Gastrocnemius medialis (tissue), 4 donors: ENCODE results near the gene ABCC8. TPM values are rescaled to one million over a fixed set of nuclear protein-coding genes. Genes with fewer than 3 reads are reported as not detected.
A peak's percentile ranks its signal among the peaks of the same experiment; 100 is the strongest.

Experiments
- ATAC-seq, 2 donors: fragments of 150-250 bp; one replicate each; pipeline ENCODE4 v1.9.1; 2016
- DNase-seq, 2 donors: peaks; one replicate each; pipeline ENCODE4 v3.0.0-alpha.2; 2019
- H3K27ac ChIP-seq, 4 donors: fragments of 200-600 bp; sonication (generic); 1 replicate in 1 of 4; 2 replicates in 3 of 4; pipeline ENCODE4 v1.5.1; 2016 to 2018; ENCODE audit warnings: mild to moderate bottlenecking in 2 of 4, moderate library complexity in 1 of 4
- H3K27me3 ChIP-seq, 3 donors: fragments of 200-600 bp; sonication (generic) in 2 of 3; 1 replicate in 1 of 3; 2 replicates in 2 of 3; pipeline versions ENCODE4 v1.5.1 to v1.6.0; 2016 to 2019; ENCODE audit warnings: mild to moderate bottlenecking in 1 of 3, moderate library complexity in 1 of 3
- H3K36me3 ChIP-seq, 2 donors: fragments of 200-600 bp; sonication (generic) in 1 of 2; one replicate each; pipeline ENCODE4 v1.5.1; 2017 to 2018
- H3K4me1 ChIP-seq, 2 donors: fragments of 200-600 bp; sonication (generic) in 1 of 2; one replicate each; pipeline ENCODE4 v1.5.1; 2016 to 2017; ENCODE audit warnings: mild to moderate bottlenecking in 2 of 2
- H3K4me3 ChIP-seq, 4 donors: fragments of 200-600 bp; sonication (generic) in 3 of 4; 1 replicate in 1 of 4; 2 replicates in 3 of 4; pipeline ENCODE4 v1.5.1; 2016 to 2019; ENCODE audit warnings: mild to moderate bottlenecking in 2 of 4
- H3K9me3 ChIP-seq, 3 donors: fragments of 200-600 bp; sonication (generic) in 2 of 3; 1 replicate in 1 of 3; 2 replicates in 2 of 3; pipeline ENCODE4 v1.5.1; 2016 to 2019
- POLR2A ChIP-seq, 2 donors: fragments of 450-650 bp; IDR thresholded peaks; one replicate each; pipeline ENCODE4 v1.6.1; 2017; ENCODE audit warnings: antibody characterized with exemption in 2 of 2, mild to moderate bottlenecking in 2 of 2, moderate library complexity in 2 of 2
- in situ Hi-C, 4 donors: fragments of 200-750 bp; cut with MboI; loops; one replicate each; pipeline versions ENCODE4 v1.15.0 to v1.8.0; 2017; ENCODE audit warnings: low sequenced_read_pairs in 4 of 4
- intact Hi-C: fragments of 100-400 bp; cut with DNase I; formaldehyde crosslinking; loops from one replicate; pipeline ENCODE4 v1.15.1; 2023; ENCODE audit warnings: low total_unique reads
- total RNA-seq, 4 donors: library from RNA; depleted of rRNA; stranded (reverse); fragments of >200 nt; gene quantifications; one replicate each; pipeline versions ENCODE4 v1.1.0 to v1.2.3, GENCODE V29; 2016
- TF ChIP-seq, protein P1 (sequence below), 5 experiments: fragments of 450-650 bp in 3 of 5; fragments of 200-600 bp in 2 of 5; sonication (generic) in 2 of 5; IDR thresholded peaks in 4 of 5; conservative IDR thresholded peaks in 1 of 5; 1 replicate in 4 of 5; 2 replicates in 1 of 5; pipeline ENCODE4 v1.5.1; 2016 to 2019; ENCODE audit warnings: antibody characterized with exemption in 5 of 5, mild to moderate bottlenecking in 3 of 5, moderate library complexity in 3 of 5

The ABCC8 gene
- total RNA-seq, 4 donors from 2014 or later: 0.33 to 4.0 (median 1.1) TPM

DNA sequence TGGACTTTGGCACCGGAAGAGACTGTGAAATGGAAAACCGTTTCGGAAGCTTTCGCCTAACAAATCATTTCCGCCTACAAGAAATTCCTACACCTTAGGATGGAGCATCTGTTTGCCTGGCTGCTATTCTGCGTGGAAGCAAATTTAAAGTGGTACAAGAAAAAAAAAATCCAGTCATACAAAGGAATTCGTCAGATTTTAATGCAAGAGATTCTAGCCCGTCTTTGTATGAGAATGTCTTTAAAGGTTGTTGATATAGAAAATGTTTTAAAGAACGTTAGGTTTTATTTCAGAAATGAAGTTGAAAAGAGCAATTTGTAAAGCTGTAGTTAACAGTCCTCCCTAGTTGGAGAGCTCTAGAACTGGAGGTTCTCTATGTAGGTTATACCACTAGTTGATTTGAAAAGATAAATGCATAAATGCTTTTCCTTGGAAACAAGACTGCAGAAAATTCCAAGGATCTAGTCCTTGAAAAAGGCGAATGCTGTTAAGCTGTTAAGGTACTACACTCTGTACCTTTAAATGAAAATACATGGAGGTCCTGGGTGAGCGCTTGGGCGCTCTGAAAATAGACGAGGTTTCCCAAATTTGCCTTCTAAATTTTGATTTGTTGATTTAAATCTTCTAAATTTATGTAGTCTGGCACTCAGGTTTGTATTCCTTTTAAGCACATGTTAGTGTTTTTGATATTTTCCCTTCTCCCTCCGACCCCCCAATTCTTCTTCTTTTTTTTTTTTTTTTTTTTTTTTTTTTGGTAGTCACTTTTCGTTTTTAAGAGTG, 122.6 kb downstream of the ABCC8 start:
- intact Hi-C loops: loop anchor here (1.0 to 10.0 kb wide), 5 partner anchors 30 to 277 kb away; partner anchors contain the start of genes NUCB2, PIK3C2A and RPS13
- Histone ChIP-seq H3K27me3 (peaks cover 16 to 27% (median 25%) of the 10 kb centered on the region in 3 donors), H3K4me1 (peaks cover 17 to 24% of the 10 kb centered on the region in 2 donors), H3K9me3 (no peaks in the 10 kb centered on the region), H3K27ac (peak overlapping the region; percentile 39 to 68 (median 50)), H3K4me3 (peak overlapping the region; percentile 52 to 65 (median 60)), H3K36me3 (no peaks in the 10 kb centered on the region)
- DNase-seq (no peak), ATAC-seq (peak in 1 of 2 donors; percentile 3)
- in situ Hi-C loops: no loop called here
- TF ChIP-seq, protein P1, sequence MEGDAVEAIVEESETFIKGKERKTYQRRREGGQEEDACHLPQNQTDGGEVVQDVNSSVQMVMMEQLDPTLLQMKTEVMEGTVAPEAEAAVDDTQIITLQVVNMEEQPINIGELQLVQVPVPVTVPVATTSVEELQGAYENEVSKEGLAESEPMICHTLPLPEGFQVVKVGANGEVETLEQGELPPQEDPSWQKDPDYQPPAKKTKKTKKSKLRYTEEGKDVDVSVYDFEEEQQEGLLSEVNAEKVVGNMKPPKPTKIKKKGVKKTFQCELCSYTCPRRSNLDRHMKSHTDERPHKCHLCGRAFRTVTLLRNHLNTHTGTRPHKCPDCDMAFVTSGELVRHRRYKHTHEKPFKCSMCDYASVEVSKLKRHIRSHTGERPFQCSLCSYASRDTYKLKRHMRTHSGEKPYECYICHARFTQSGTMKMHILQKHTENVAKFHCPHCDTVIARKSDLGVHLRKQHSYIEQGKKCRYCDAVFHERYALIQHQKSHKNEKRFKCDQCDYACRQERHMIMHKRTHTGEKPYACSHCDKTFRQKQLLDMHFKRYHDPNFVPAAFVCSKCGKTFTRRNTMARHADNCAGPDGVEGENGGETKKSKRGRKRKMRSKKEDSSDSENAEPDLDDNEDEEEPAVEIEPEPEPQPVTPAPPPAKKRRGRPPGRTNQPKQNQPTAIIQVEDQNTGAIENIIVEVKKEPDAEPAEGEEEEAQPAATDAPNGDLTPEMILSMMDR (IDR thresholded peaks at IDR 0.05 in 4 of 5, conservative IDR thresholded peaks at IDR 0.05 in 1 of 5): no peak
- TF ChIP-seq POLR2A (IDR thresholded peaks at IDR 0.05): no peak

DNA sequence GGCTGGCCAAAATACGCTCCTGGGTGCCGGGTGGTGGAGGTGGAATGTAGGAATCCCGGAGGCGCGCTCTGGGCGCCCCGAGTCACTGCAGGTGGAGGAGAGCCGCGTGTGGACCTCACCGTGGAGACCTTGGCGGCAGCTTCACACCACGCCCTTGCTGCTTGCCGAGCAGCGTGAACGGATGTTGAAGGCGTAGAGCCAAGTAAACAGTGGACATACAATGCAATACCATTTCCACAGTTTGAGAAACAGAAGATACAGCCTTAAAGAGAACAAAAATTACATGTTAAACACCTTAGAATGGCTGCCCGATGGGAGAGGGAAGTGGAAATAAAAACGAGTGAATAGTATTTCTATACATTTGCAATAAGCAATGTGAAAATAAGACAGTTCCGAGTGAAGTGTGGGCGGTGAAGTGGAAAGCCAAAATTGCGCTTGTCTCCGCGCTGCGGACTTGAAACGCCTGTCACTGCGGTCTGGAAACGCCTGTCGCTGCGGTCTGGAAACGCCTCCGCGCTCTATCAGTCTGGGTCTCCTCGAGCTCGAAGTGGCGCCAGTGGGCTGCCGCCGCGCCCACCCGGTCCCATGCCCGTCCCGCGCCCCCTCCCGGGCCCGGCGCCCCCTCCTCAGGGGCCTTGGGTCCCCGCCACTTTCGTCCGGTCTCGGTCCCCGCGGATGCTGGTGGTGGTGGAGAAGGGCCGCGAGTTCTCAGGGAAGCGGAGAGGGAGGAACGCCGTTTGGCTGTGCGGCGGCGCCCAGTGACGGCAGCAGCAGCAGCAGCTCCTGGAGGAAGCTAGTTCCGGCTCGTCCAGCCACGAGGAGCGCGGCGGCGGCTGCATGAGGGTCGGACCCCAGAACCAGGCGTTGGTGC, 123.5 kb downstream of the ABCC8 start:
- H3K27me3 ChIP-seq: peaks cover 16 to 27% (median 25%) of the 10 kb centered on the region in 3 donors
- peaks cover 17 to 24% of the 10 kb centered on the region in 2 donors for H3K4me1 ChIP-seq
- H3K9me3 ChIP-seq: no peaks in the 10 kb centered on the region
- DNase-seq (peak in 1 of 2 donors; percentile 36), ATAC-seq (peak; percentile 34 to 60)
- H3K4me3 ChIP-seq: peak overlapping the region; percentile 52 to 65 (median 60)
- in situ Hi-C loops: no loop called here
- H3K36me3 ChIP-seq: no peaks in the 10 kb centered on the region
- intact Hi-C loops: loop anchor here (2.0 to 10.0 kb wide), 3 partner anchors 76 to 276 kb away; partner anchors contain the start of genes NUCB2, PIK3C2A and RPS13
- peak overlapping the region; percentile 39 to 68 (median 50) for H3K27ac ChIP-seq
- TF ChIP-seq POLR2A (IDR thresholded peaks at IDR 0.05): no peak
- TF ChIP-seq, protein P1 (IDR thresholded peaks at IDR 0.05 in 4 of 5, conservative IDR thresholded peaks at IDR 0.05 in 1 of 5): no peak

DNA sequence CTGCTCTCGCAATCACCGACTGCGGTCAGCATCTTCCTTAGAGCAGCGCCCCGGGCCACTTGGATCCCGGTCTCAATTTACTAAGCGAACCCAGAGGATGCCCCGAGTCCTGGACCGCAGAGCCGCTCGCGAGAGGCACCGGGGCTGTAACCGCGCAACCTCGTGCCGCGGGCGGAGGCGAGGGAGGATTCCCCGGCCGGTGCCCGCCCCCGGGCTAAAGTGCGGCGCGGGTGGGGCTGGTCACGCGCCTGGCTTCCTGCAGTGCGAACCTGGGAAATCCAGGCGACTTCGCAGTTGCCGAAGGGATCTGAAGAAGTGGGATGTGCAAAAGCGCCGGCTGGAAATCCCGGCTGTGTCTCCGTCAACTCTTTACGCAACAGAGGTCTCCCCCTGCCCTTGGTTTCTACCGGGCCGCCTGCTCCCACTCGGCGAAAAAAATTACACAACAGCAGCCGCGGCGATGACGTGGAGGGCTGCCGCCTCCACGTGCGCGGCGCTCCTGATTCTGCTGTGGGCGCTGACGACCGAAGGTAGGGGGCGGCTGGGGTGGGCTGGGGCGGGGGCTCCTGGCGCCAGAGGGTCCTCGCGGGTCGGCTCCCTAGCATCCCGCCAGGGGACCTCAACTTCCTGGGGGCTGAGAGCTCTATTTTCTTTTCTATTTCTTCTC, 125.0 kb downstream of the ABCC8 start, which contains the start of gene NCR3LG1:
Gene NCR3LG1, plus strand, starts transcription at position 291 of the 667 bp plus-strand sequence. Its CDS starts 170 bp downstream, at position 461.
- H3K9me3 ChIP-seq: no peaks in the 10 kb centered on the region
- intact Hi-C loops (loop anchor here (2.0 to 10.0 kb wide), 3 partner anchors 75 to 274 kb away; partner anchors contain the start of genes NUCB2, PIK3C2A and RPS13), in situ Hi-C loops (no loop called here)
- peaks cover 17 to 24% of the 10 kb centered on the region in 2 donors for H3K4me1 ChIP-seq
- peak within 1 kb of the TSS; percentile 52 to 65 (median 60) for H3K4me3 ChIP-seq
- DNase-seq (peak; percentile 9 to 29), ATAC-seq (peak; percentile 47 to 48)
- H3K27ac ChIP-seq: peak within 1 kb of the TSS in 1 of 4 donors; percentile 37
- H3K27me3 ChIP-seq: peaks cover 16 to 27% (median 25%) of the 10 kb centered on the region in 3 donors
- no peaks in the 10 kb centered on the region for H3K36me3 ChIP-seq
- TF ChIP-seq, protein P1 (IDR thresholded peaks at IDR 0.05 in 4 of 5, conservative IDR thresholded peaks at IDR 0.05 in 1 of 5): no peak
- TF ChIP-seq POLR2A (IDR thresholded peaks at IDR 0.05): no peak

DNA sequence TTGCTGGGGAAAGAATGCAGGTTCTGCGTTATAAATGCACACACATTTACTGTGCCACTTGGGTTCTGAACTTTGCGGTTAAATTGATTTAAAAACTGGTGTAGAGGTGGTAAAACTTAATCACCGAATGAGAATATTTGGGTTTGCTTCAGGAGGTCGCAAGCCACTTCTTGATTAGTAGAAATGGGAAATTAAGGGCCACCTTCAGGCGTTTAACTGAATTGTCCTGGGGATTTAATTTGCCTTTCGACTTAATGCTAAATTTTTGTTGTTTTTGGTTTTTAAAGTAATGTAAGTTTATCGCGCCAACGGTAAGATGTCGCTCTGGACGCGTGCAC, 125.5 kb downstream of the ABCC8 start:
- H3K27ac ChIP-seq: no peak overlapping the region
- H3K4me1 ChIP-seq: peaks cover 17 to 24% of the 10 kb centered on the region in 2 donors
- no peak for DNase-seq
- ATAC-seq: no peak
- no peaks in the 10 kb centered on the region for H3K9me3 ChIP-seq
- TF ChIP-seq POLR2A (IDR thresholded peaks at IDR 0.05): no peak
- TF ChIP-seq, protein P1 (IDR thresholded peaks at IDR 0.05 in 4 of 5, conservative IDR thresholded peaks at IDR 0.05 in 1 of 5): no peak
- intact Hi-C loops: loop anchor here (5.0 to 10.0 kb wide), 2 partner anchors 146 to 274 kb away; partner anchors contain the start of genes PIK3C2A and RPS13
- H3K27me3 ChIP-seq: peaks cover 16 to 27% (median 25%) of the 10 kb centered on the region in 3 donors
- in situ Hi-C loops: no loop called here
- H3K36me3 ChIP-seq: no peaks in the 10 kb centered on the region
- peak overlapping the region; percentile 52 to 65 (median 60) for H3K4me3 ChIP-seq
